ENCODE results near the gene CNTN1.

DNA sequence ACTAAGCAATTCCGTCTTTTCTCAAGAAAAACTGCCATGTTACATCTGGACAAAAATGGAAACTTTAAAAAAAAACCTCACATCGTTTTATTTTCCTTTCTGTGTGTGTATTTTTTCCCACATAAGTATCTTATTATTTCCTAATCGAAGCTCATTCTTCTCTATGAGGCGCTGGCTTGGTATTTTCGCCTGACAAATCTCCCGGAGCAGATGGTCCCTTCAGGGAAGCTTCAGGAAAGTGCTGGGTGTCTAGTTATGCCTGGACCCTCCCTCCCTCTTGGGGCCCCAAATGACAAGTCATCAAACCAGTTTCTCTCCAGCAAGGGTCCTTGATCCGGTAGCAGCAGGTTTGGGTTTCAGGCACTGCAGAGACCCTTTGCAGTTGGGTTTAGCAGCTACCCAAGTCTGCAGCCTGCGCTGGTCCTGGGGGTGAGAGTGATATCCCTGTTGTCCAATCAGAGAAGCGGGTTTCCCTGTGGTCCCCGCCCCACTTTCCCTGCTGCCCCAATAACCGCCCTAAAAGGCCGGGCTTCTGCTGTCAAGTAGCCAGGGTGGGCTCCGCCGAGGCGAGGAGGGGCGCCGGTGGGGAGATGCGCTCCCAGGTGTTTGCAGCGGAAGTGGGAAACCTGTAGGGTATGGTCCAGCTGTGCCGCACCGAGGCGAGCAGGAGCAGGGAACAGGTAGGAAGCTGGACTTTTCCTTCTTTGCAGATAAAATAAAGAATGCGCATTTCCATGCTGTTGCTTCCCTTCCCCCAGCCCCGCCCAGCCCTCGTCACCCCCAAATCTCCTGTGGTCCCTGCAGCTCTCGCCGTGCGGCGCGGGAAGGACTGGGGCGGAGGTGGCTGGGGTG is at the start of gene CNTN1:
- no peak for TF ChIP-seq EZH2 (IDR thresholded peaks at IDR 0.05; ENCODE audit: borderline replicate concordance, insufficient read depth, low read depth, low read length, poor library complexity, severe bottlenecking)
- TF ChIP-seq, protein P1, sequence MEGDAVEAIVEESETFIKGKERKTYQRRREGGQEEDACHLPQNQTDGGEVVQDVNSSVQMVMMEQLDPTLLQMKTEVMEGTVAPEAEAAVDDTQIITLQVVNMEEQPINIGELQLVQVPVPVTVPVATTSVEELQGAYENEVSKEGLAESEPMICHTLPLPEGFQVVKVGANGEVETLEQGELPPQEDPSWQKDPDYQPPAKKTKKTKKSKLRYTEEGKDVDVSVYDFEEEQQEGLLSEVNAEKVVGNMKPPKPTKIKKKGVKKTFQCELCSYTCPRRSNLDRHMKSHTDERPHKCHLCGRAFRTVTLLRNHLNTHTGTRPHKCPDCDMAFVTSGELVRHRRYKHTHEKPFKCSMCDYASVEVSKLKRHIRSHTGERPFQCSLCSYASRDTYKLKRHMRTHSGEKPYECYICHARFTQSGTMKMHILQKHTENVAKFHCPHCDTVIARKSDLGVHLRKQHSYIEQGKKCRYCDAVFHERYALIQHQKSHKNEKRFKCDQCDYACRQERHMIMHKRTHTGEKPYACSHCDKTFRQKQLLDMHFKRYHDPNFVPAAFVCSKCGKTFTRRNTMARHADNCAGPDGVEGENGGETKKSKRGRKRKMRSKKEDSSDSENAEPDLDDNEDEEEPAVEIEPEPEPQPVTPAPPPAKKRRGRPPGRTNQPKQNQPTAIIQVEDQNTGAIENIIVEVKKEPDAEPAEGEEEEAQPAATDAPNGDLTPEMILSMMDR (IDR thresholded peaks at IDR 0.05): no peak
